Measurements from ENCODE around the gene MAP2K3.

MAP2K3 gene

GRCh38 chr17:21284319-21285163, at the start of gene MAP2K3:
Gene MAP2K3 (plus strand): TSS chr17:21284711. CDS start chr17:21284921, 210 bp downstream.
- peak; percentile 99 for DNase-seq

- DNase-seq: no peak
Observed at GRCh38 chr17:21235921-21236320, 48.6 kb upstream of the MAP2K3 start.

GRCh38 chr17:21239680-21240368, 44.7 kb upstream of the MAP2K3 start:
- no peak for DNase-seq

GRCh38 chr17:21240369-21241055, 44.0 kb upstream of the MAP2K3 start:
- no peak for DNase-seq

GRCh38 chr17:21241564-21241963, 42.9 kb upstream of the MAP2K3 start:
- no peak for DNase-seq

- no peak for DNase-seq
Observed at GRCh38 chr17:21242026-21242697, 42.3 kb upstream of the MAP2K3 start.

GRCh38 chr17:21242780-21243515, 41.6 kb upstream of the MAP2K3 start:
- DNase-seq: no peak

GRCh38 chr17:21243516-21244303, 40.8 kb upstream of the MAP2K3 start:
- DNase-seq: no peak

GRCh38 chr17:21245639-21246084, 38.8 kb upstream of the MAP2K3 start:
- DNase-seq: no peak

GRCh38 chr17:21246698-21247097, 37.8 kb upstream of the MAP2K3 start:
- DNase-seq: no peak

GRCh38 chr17:21247552-21248258, 36.8 kb upstream of the MAP2K3 start:
- DNase-seq: no peak

GRCh38 chr17:21248500-21248899, 36.0 kb upstream of the MAP2K3 start:
- no peak for DNase-seq

- DNase-seq: no peak
Observed at GRCh38 chr17:21249086-21249795, 35.3 kb upstream of the MAP2K3 start.

- no peak for DNase-seq
Observed at GRCh38 chr17:21249920-21250703, 34.4 kb upstream of the MAP2K3 start.

GRCh38 chr17:21250854-21251253, 33.7 kb upstream of the MAP2K3 start:
- DNase-seq: no peak

GRCh38 chr17:21251337-21252010, 33.0 kb upstream of the MAP2K3 start:
- DNase-seq: no peak

- DNase-seq: no peak
Observed at GRCh38 chr17:21252289-21252795, 32.2 kb upstream of the MAP2K3 start.

Measured in right hindlimb (tissue), 1 donor.